ENCODE data around the gene KCNK16.

DNA sequence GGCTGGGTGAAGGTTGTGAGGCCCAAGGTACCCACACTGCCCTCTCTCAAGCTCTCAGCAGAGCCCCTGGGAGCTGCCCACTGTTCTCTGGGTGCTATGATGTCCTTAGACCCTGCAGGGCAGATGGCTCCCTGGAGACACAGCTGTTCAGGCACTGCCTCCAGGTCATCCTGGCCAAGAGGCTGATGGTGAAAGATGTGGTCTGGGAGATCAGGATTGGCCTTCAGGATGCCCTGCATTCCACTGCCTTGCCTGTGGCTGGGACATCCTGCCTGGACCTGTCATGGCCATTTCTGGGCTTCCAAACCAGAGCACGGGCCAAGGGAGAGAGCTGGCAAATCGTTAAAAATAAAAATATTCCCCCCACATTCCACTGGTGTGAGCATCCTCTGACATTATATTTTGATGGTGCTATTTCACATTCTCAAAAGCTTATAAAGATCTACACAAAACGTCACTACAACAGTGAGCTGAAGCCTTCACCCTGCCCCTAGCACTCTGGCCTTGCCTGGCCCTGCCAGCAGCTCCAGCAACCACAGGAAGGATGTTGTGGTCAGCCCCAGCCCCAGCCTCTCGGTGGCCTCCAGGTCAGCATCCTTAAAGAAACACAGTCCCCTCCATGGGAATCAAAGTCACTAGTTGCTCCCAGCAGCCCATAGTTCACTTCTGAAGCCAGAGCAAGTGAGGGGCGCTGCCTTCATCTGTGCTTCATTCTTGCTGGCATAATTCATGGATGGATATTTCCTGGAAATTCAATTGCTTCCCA lies 13.5 kb upstream of the KCNK16 start:
- TF ChIP-seq ESRRG (CRISPR knock-in tag; IDR thresholded peaks at IDR 0.05), result no peak
- no peak for TF ChIP-seq RARB (CRISPR knock-in tag; IDR thresholded peaks at IDR 0.05)
- no peak for TF ChIP-seq ZNF565 (CRISPR knock-in tag; conservative IDR thresholded peaks at IDR 0.05; ENCODE audit: low read depth)
- TF ChIP-seq PPARA (CRISPR knock-in tag; IDR thresholded peaks at IDR 0.05; ENCODE audit: borderline replicate concordance), result no peak
- no peak for TF ChIP-seq GLIS3 (CRISPR knock-in tag; IDR thresholded peaks at IDR 0.05)
- no peak for TF ChIP-seq ZFP30 (CRISPR knock-in tag; IDR thresholded peaks at IDR 0.05)
- no peak for TF ChIP-seq ZFP3 (CRISPR knock-in tag; IDR thresholded peaks at IDR 0.05)
- no peak for TF ChIP-seq ZNF70 (CRISPR knock-in tag; IDR thresholded peaks at IDR 0.05)
- TF ChIP-seq SNAI2 (CRISPR knock-in tag; IDR thresholded peaks at IDR 0.05), result no peak
- no peak for TF ChIP-seq TCF4 (CRISPR knock-in tag; IDR thresholded peaks at IDR 0.05; ENCODE audit: borderline replicate concordance)
- no peak for TF ChIP-seq BACH2 (CRISPR knock-in tag; IDR thresholded peaks at IDR 0.05; ENCODE audit: borderline replicate concordance)
- TF ChIP-seq, protein P1, sequence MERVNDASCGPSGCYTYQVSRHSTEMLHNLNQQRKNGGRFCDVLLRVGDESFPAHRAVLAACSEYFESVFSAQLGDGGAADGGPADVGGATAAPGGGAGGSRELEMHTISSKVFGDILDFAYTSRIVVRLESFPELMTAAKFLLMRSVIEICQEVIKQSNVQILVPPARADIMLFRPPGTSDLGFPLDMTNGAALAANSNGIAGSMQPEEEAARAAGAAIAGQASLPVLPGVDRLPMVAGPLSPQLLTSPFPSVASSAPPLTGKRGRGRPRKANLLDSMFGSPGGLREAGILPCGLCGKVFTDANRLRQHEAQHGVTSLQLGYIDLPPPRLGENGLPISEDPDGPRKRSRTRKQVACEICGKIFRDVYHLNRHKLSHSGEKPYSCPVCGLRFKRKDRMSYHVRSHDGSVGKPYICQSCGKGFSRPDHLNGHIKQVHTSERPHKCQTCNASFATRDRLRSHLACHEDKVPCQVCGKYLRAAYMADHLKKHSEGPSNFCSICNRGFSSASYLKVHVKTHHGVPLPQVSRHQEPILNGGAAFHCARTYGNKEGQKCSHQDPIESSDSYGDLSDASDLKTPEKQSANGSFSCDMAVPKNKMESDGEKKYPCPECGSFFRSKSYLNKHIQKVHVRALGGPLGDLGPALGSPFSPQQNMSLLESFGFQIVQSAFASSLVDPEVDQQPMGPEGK (CRISPR knock-in tag; IDR thresholded peaks at IDR 0.05; ENCODE audit: borderline replicate concordance), result no peak

Data from SK-N-SH treated with all-trans-retinoic acid at 6 μM for 48 hours (cell line).